Measurements from ENCODE around the gene PTPRD. TPM values are rescaled to one million over a fixed set of nuclear protein-coding genes. Genes with fewer than 3 reads are reported as not detected.

The PTPRD gene
- total and polyA plus RNA-seq, 2 experiments from 2014 or later = 11.5 to 58.0 TPM

GRCh38 chr9:8417341-8417740 is 2195.5 kb downstream of the PTPRD start (continued):
- TF ChIP-seq, protein P1, sequence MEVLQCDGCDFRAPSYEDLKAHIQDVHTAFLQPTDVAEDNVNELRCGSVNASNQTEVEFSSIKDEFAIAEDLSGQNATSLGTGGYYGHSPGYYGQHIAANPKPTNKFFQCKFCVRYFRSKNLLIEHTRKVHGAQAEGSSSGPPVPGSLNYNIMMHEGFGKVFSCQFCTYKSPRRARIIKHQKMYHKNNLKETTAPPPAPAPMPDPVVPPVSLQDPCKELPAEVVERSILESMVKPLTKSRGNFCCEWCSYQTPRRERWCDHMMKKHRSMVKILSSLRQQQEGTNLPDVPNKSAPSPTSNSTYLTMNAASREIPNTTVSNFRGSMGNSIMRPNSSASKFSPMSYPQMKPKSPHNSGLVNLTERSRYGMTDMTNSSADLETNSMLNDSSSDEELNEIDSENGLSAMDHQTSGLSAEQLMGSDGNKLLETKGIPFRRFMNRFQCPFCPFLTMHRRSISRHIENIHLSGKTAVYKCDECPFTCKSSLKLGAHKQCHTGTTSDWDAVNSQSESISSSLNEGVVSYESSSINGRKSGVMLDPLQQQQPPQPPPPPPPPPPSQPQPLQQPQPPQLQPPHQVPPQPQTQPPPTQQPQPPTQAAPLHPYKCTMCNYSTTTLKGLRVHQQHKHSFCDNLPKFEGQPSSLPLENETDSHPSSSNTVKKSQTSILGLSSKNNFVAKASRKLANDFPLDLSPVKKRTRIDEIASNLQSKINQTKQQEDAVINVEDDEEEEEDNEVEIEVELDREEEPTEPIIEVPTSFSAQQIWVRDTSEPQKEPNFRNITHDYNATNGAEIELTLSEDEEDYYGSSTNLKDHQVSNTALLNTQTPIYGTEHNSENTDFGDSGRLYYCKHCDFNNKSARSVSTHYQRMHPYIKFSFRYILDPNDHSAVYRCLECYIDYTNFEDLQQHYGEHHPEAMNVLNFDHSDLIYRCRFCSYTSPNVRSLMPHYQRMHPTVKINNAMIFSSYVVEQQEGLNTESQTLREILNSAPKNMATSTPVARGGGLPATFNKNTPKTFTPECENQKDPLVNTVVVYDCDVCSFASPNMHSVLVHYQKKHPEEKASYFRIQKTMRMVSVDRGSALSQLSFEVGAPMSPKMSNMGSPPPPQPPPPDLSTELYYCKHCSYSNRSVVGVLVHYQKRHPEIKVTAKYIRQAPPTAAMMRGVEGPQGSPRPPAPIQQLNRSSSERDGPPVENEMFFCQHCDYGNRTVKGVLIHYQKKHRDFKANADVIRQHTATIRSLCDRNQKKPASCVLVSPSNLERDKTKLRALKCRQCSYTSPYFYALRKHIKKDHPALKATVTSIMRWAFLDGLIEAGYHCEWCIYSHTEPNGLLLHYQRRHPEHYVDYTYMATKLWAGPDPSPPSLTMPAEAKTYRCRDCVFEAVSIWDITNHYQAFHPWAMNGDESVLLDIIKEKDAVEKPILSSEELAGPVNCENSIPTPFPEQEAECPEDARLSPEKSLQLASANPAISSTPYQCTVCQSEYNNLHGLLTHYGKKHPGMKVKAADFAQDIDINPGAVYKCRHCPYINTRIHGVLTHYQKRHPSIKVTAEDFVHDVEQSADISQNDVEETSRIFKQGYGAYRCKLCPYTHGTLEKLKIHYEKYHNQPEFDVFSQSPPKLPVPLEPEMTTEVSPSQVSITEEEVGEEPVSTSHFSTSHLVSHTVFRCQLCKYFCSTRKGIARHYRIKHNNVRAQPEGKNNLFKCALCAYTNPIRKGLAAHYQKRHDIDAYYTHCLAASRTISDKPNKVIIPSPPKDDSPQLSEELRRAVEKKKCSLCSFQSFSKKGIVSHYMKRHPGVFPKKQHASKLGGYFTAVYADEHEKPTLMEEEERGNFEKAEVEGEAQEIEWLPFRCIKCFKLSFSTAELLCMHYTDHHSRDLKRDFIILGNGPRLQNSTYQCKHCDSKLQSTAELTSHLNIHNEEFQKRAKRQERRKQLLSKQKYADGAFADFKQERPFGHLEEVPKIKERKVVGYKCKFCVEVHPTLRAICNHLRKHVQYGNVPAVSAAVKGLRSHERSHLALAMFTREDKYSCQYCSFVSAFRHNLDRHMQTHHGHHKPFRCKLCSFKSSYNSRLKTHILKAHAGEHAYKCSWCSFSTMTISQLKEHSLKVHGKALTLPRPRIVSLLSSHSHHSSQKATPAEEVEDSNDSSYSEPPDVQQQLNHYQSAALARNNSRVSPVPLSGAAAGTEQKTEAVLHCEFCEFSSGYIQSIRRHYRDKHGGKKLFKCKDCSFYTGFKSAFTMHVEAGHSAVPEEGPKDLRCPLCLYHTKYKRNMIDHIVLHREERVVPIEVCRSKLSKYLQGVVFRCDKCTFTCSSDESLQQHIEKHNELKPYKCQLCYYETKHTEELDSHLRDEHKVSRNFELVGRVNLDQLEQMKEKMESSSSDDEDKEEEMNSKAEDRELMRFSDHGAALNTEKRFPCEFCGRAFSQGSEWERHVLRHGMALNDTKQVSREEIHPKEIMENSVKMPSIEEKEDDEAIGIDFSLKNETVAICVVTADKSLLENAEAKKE (CRISPR knock-in tag; IDR thresholded peaks at IDR 0.05) = no peak

DNA sequence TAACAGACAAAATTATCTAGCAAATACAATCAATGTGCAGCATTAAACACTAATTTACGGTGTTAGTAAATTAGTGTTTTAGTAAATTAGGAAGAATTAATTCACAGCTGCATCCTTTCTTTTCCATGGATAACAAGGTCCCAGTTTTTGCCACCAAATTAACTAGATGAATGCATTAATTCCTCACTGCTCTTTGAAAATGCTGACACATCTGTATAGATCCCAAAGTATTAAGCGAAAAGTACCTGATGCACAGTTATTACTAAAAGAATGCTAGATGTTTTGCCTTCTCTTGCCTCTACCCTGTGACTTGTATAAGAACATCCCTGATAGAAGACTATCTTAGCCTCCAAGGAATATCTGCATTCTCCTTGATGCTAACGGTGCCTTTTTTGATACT is 2200.5 kb downstream of the PTPRD start:
- H3K9me2 ChIP-seq (ENCODE audit: insufficient read depth) = no peaks in the 10 kb centered on the region
- no peaks in the 10 kb centered on the region for H3F3A ChIP-seq (replicated peaks; ENCODE audit: low read depth)
- H4K20me1 ChIP-seq (replicated peaks; ENCODE audit: insufficient read depth) = no peaks in the 10 kb centered on the region
- H3K4me3 Mint-ChIP-seq = no peak overlapping the region
- H3K36me3 ChIP-seq (ENCODE audit: insufficient read depth) = no peaks in the 10 kb centered on the region
- peaks cover 24% of the 10 kb centered on the region for H3K4me1 Mint-ChIP-seq
- H3K27me3 ChIP-seq (ENCODE audit: insufficient read depth) = no peaks in the 10 kb centered on the region
- no peak for ATAC-seq
- H3K4me3 ChIP-seq = no peak overlapping the region
- H3K27me3 Mint-ChIP-seq (ENCODE audit: insufficient read depth, low read depth, poor library complexity) = no peaks in the 10 kb centered on the region
- no peak overlapping the region for H2AFZ ChIP-seq
- H3K4me2 ChIP-seq = no peak overlapping the region
- no peaks in the 10 kb centered on the region for H3K9me3 Mint-ChIP-seq
- no peak for DNase-seq (ENCODE audit: low spot score)
- no peaks in the 10 kb centered on the region for H3K79me2 ChIP-seq (replicated peaks; ENCODE audit: insufficient read depth)
- H3K27ac ChIP-seq (ENCODE audit: low read depth) = no peak overlapping the region
- peaks cover 23% of the 10 kb centered on the region for H3K4me1 ChIP-seq (ENCODE audit: insufficient read depth)
- no peak overlapping the region for H3K27ac Mint-ChIP-seq
- H3K36me3 Mint-ChIP-seq (ENCODE audit: low read depth) = no peaks in the 10 kb centered on the region
- TF ChIP-seq, protein P2, sequence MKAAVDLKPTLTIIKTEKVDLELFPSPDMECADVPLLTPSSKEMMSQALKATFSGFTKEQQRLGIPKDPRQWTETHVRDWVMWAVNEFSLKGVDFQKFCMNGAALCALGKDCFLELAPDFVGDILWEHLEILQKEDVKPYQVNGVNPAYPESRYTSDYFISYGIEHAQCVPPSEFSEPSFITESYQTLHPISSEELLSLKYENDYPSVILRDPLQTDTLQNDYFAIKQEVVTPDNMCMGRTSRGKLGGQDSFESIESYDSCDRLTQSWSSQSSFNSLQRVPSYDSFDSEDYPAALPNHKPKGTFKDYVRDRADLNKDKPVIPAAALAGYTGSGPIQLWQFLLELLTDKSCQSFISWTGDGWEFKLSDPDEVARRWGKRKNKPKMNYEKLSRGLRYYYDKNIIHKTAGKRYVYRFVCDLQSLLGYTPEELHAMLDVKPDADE (IDR thresholded peaks at IDR 0.05) = no peak
- TF ChIP-seq JUNB (IDR thresholded peaks at IDR 0.05; ENCODE audit: unreplicated experiment) (no peak), STAT1 (IDR thresholded peaks at IDR 0.05; ENCODE audit: unreplicated experiment) (no peak), ZNF331 (CRISPR knock-in tag; IDR thresholded peaks at IDR 0.05; ENCODE audit: low read depth) (no peak), EZH2 (IDR thresholded peaks at IDR 0.05; ENCODE audit: low read depth, unreplicated experiment) (no peak)
- TF ChIP-seq, protein P3, sequence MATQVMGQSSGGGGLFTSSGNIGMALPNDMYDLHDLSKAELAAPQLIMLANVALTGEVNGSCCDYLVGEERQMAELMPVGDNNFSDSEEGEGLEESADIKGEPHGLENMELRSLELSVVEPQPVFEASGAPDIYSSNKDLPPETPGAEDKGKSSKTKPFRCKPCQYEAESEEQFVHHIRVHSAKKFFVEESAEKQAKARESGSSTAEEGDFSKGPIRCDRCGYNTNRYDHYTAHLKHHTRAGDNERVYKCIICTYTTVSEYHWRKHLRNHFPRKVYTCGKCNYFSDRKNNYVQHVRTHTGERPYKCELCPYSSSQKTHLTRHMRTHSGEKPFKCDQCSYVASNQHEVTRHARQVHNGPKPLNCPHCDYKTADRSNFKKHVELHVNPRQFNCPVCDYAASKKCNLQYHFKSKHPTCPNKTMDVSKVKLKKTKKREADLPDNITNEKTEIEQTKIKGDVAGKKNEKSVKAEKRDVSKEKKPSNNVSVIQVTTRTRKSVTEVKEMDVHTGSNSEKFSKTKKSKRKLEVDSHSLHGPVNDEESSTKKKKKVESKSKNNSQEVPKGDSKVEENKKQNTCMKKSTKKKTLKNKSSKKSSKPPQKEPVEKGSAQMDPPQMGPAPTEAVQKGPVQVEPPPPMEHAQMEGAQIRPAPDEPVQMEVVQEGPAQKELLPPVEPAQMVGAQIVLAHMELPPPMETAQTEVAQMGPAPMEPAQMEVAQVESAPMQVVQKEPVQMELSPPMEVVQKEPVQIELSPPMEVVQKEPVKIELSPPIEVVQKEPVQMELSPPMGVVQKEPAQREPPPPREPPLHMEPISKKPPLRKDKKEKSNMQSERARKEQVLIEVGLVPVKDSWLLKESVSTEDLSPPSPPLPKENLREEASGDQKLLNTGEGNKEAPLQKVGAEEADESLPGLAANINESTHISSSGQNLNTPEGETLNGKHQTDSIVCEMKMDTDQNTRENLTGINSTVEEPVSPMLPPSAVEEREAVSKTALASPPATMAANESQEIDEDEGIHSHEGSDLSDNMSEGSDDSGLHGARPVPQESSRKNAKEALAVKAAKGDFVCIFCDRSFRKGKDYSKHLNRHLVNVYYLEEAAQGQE (IDR thresholded peaks at IDR 0.05; ENCODE audit: unreplicated experiment) = no peak
